ENCODE results near the gene CNR2. TPM values are rescaled to one million over a fixed set of nuclear protein-coding genes. Genes with fewer than 3 reads are reported as not detected.
"Not testable (repeated sequence)": the region's sequence is repeated elsewhere in the genome, so short reads cannot be mapped to it uniquely, and the experiment has no call there.

Gene CNR2
- total RNA-seq, 2 donors from 2014 or later = 0.04 TPM; not detected in 1

- no peak for DNase-seq (ENCODE audit: low spot score)
- peaks cover 0 to 4% of the 10 kb centered on the region in 2 donors for H3K27me3 ChIP-seq
- H3K9me3 ChIP-seq = no peaks in the 10 kb centered on the region
- no peak overlapping the region for H3K27ac ChIP-seq
- no peak for TF ChIP-seq CTCF (IDR thresholded peaks at IDR 0.05)
- no peaks in the 10 kb centered on the region for H3K36me3 ChIP-seq
- peaks cover 0 to 5% of the 10 kb centered on the region in 2 donors for H3K4me1 ChIP-seq
- no peak overlapping the region for H3K4me3 ChIP-seq
Measured at GRCh38 chr1:23906731-23907130, 6.4 kb downstream of the CNR2 start.

GRCh38 chr1:23905461-23906025 is 7.6 kb downstream of the CNR2 start:
- Histone ChIP-seq H3K9me3 (no peaks in the 10 kb centered on the region), H3K36me3 (no peaks in the 10 kb centered on the region), H3K4me1 (peaks cover 0 to 5% of the 10 kb centered on the region in 2 donors), H3K4me3 (no peak overlapping the region), H3K27me3 (peaks cover 0 to 4% of the 10 kb centered on the region in 2 donors), H3K27ac (no peak overlapping the region)
- TF ChIP-seq CTCF (IDR thresholded peaks at IDR 0.05) = no peak
- DNase-seq (ENCODE audit: low spot score) = no peak

GRCh38 chr1:23904748-23905357 is 8.3 kb downstream of the CNR2 start:
- no peak for TF ChIP-seq CTCF (IDR thresholded peaks at IDR 0.05)
- H3K9me3 ChIP-seq = no peaks in the 10 kb centered on the region
- no peak overlapping the region for H3K27ac ChIP-seq
- no peak overlapping the region for H3K4me3 ChIP-seq
- H3K36me3 ChIP-seq = no peaks in the 10 kb centered on the region
- H3K4me1 ChIP-seq = peaks cover 0 to 5% of the 10 kb centered on the region in 2 donors
- peaks cover 0 to 4% of the 10 kb centered on the region in 2 donors for H3K27me3 ChIP-seq
- DNase-seq (ENCODE audit: low spot score) = no peak

GRCh38 chr1:23903754-23904153 is 9.4 kb downstream of the CNR2 start:
- Histone ChIP-seq H3K27me3 (peaks cover 0 to 4% of the 10 kb centered on the region in 2 donors), H3K4me1 (peaks cover 0 to 5% of the 10 kb centered on the region in 2 donors)
- TF ChIP-seq CTCF (IDR thresholded peaks at IDR 0.05) = no peak

GRCh38 chr1:23902321-23903278 is 10.6 kb downstream of the CNR2 start:
- no peak for DNase-seq (ENCODE audit: low spot score)
- no peaks in the 10 kb centered on the region for H3K36me3 ChIP-seq
- H3K27ac ChIP-seq = no peak overlapping the region
- no peak for TF ChIP-seq CTCF (IDR thresholded peaks at IDR 0.05)
- peak overlapping the region; percentile 31 to 51 for H3K4me3 ChIP-seq
- peaks cover 0 to 4% of the 10 kb centered on the region in 2 donors for H3K27me3 ChIP-seq
- H3K4me1 ChIP-seq = peaks cover 0 to 5% of the 10 kb centered on the region in 2 donors
- H3K9me3 ChIP-seq = no peaks in the 10 kb centered on the region

More at GRCh38 chr1:23903754-23904153, 9.4 kb downstream of the CNR2 start:
- H3K9me3 ChIP-seq = no peaks in the 10 kb centered on the region
- no peak for DNase-seq (ENCODE audit: low spot score)
- H3K27ac ChIP-seq = no peak overlapping the region
- no peaks in the 10 kb centered on the region for H3K36me3 ChIP-seq
- no peak overlapping the region for H3K4me3 ChIP-seq

GRCh38 chr1:23900017-23900416 is 13.1 kb downstream of the CNR2 start:
- not testable (repeated sequence) for H3K4me1 ChIP-seq; H3K27ac ChIP-seq; H3K36me3 ChIP-seq; DNase-seq (ENCODE audit: low spot score); H3K27me3 ChIP-seq; H3K4me3 ChIP-seq; H3K9me3 ChIP-seq
